ENCODE data around the gene PPP2R3C. TPM values are rescaled to one million over a fixed set of nuclear protein-coding genes. Genes with fewer than 3 reads are reported as not detected.
A peak's percentile ranks its signal among the peaks of the same experiment; 100 is the strongest.

Gene PPP2R3C
- total and polyA plus RNA-seq, 2 of the 13 experiments (the other 11 are each of a cell fraction or from before 2014, with no cell fraction given), result 63.4 to 102 TPM

- no peak for TF ChIP-seq FOXP1 (IDR thresholded peaks at IDR 0.05)
- TF ChIP-seq FOXP1 (CRISPR knock-in tag; IDR thresholded peaks at IDR 0.05), result peak; percentile 67; the same call in 1 of the 2 replicates
- peak; percentile 71; the same call in 1 of the 2 replicates for TF ChIP-seq IKZF5 (CRISPR knock-in tag; IDR thresholded peaks at IDR 0.05)
- peak; percentile 42; the same call in 1 of the 2 replicates for TF ChIP-seq HHEX (CRISPR knock-in tag; IDR thresholded peaks at IDR 0.05)
- peak; percentile 83 for TF ChIP-seq FOXO1 (CRISPR knock-in tag; IDR thresholded peaks at IDR 0.05)
- TF ChIP-seq EP300 (IDR thresholded peaks at IDR 0.05; ENCODE audit: low read depth in 2 of 2, low read length in 2 of 2), result peak in 1 of 2 experiments; percentile 67; a peak in 2 of 4 replicates
- peak; percentile 85 for TF ChIP-seq EP300 (CRISPR knock-in tag; IDR thresholded peaks at IDR 0.05; ENCODE audit: borderline replicate concordance)
- TF ChIP-seq ZNF564 (CRISPR knock-in tag; IDR thresholded peaks at IDR 0.05), result no peak
- peak; percentile 62 for TF ChIP-seq CEBPG (CRISPR knock-in tag; IDR thresholded peaks at IDR 0.05)
- TF ChIP-seq ZNF644 (CRISPR knock-in tag; IDR thresholded peaks at IDR 0.05; ENCODE audit: low read depth), result peak; percentile 87
- TF ChIP-seq TBL1XR1 (IDR thresholded peaks at IDR 0.05; ENCODE audit: borderline replicate concordance, low read length, partially characterized antibody), result no peak
- TF ChIP-seq ZNF646 (CRISPR knock-in tag; IDR thresholded peaks at IDR 0.05), result no peak
- peak; percentile 66; the same call in 1 of the 2 replicates for TF ChIP-seq SMAD3 (CRISPR knock-in tag; IDR thresholded peaks at IDR 0.05)
- TF ChIP-seq ZNF17 (CRISPR knock-in tag; IDR thresholded peaks at IDR 0.05), result no peak
- TF ChIP-seq KLF16 (CRISPR knock-in tag; IDR thresholded peaks at IDR 0.05), result no peak
- no peak for TF ChIP-seq SP1 (IDR thresholded peaks at IDR 0.05)
- no peak for TF ChIP-seq SP1 (CRISPR knock-in tag; IDR thresholded peaks at IDR 0.05)
- TF ChIP-seq DNMT1 (CRISPR knock-in tag; IDR thresholded peaks at IDR 0.05), result 0 out of 2 replicates have a peak, but pooled peaks have one; percentile 39
- TF ChIP-seq MEF2D (CRISPR knock-in tag; IDR thresholded peaks at IDR 0.05), result no peak
- peak; percentile 53 for TF ChIP-seq ZMYM3 (CRISPR knock-in tag; IDR thresholded peaks at IDR 0.05)
- no peak for TF ChIP-seq AKNA (CRISPR knock-in tag; IDR thresholded peaks at IDR 0.05; ENCODE audit: borderline replicate concordance)
Observed at GRCh38 chr14:35144029-35144428, 22.2 kb upstream of the PPP2R3C start (continued).
